Rectal smooth muscle tissue (tissue), 1 donor: ENCODE measurements around the gene DPY19L1.
"Not testable (repeated sequence)": the region's sequence is repeated elsewhere in the genome, so short reads cannot be mapped to it uniquely, and the experiment has no call there.

Experiments
- H3K27ac ChIP-seq: one replicate; pipeline ENCODE4 v1.7.0; 2013; ENCODE audit warnings: low read depth, low read length, inconsistent platforms
- H3K27me3 ChIP-seq: one replicate; pipeline ENCODE4 v1.7.0; 2013; ENCODE audit warnings: low read length; ENCODE audit not compliant: control insufficient read depth, insufficient read depth
- H3K36me3 ChIP-seq: one replicate; pipeline ENCODE4 v1.7.0; 2013; ENCODE audit warnings: low read length; ENCODE audit not compliant: control insufficient read depth, insufficient read depth
- H3K4me1 ChIP-seq: one replicate; pipeline ENCODE4 v1.7.0; 2013; ENCODE audit warnings: low read length; ENCODE audit not compliant: control insufficient read depth, insufficient read depth
- H3K4me3 ChIP-seq: one replicate; pipeline ENCODE4 v1.7.0; 2013; ENCODE audit warnings: low read length
- H3K9ac ChIP-seq: one replicate; pipeline ENCODE4 v1.7.0; 2013; ENCODE audit warnings: low read length

Gene DPY19L1

GRCh38 chr7:34886856-34887255, 150.4 kb downstream of the DPY19L1 start:
- no peak overlapping the region for H3K27ac ChIP-seq
- H3K4me3 ChIP-seq: no peak overlapping the region
- H3K4me1 ChIP-seq: no peaks in the 10 kb centered on the region
- no peak overlapping the region for H3K9ac ChIP-seq
- H3K27me3 ChIP-seq: no peaks in the 10 kb centered on the region
- no peaks in the 10 kb centered on the region for H3K36me3 ChIP-seq

- H3K9ac ChIP-seq, H3K4me3 ChIP-seq, H3K27ac ChIP-seq: not testable (repeated sequence)
Measured at GRCh38 chr7:34883855-34884254, 153.4 kb downstream of the DPY19L1 start.

GRCh38 chr7:34879871-34880270, 157.4 kb downstream of the DPY19L1 start:
- Histone ChIP-seq H3K4me3 (no peak overlapping the region), H3K4me1 (no peaks in the 10 kb centered on the region), H3K36me3 (no peaks in the 10 kb centered on the region), H3K9ac (no peak overlapping the region), H3K27ac (no peak overlapping the region), H3K27me3 (no peaks in the 10 kb centered on the region)

More at GRCh38 chr7:34883855-34884254, 153.4 kb downstream of the DPY19L1 start:
- H3K4me1 ChIP-seq, H3K27me3 ChIP-seq, H3K36me3 ChIP-seq: not testable (repeated sequence)

GRCh38 chr7:34878944-34879735, 158.1 kb downstream of the DPY19L1 start:
- not testable (repeated sequence) for H3K27me3 ChIP-seq, H3K9ac ChIP-seq, H3K4me3 ChIP-seq, H3K27ac ChIP-seq, H3K4me1 ChIP-seq, H3K36me3 ChIP-seq
